Skeletal muscle satellite cell (primary cell): ENCODE results near the gene RALA.
"Not testable (repeated sequence)": the region's sequence is repeated elsewhere in the genome, so short reads cannot be mapped to it uniquely, and the experiment has no call there.

Experiments used
- H3K27me3 ChIP-seq: 2 replicates; pipeline ENCODE4 v1.7.0; 2013; ENCODE audit warnings: low read length; ENCODE audit not compliant: control insufficient read depth, insufficient read depth
- H3K36me3 ChIP-seq: 2 replicates; pipeline ENCODE4 v1.7.0; 2013; ENCODE audit warnings: mild to moderate bottlenecking, control low read depth, low read length; ENCODE audit not compliant: insufficient read depth
- H3K4me1 ChIP-seq: 2 replicates; pipeline ENCODE4 v1.7.0; 2013; ENCODE audit warnings: low read length; ENCODE audit not compliant: control insufficient read depth, insufficient read depth
- H3K4me2 ChIP-seq: 2 replicates; pipeline ENCODE4 v1.7.0; 2013; ENCODE audit warnings: mild to moderate bottlenecking, low read length
- H3K4me3 ChIP-seq: 2 replicates; pipeline ENCODE4 v1.7.0; 2013; ENCODE audit warnings: low read length
- H3K9ac ChIP-seq: 2 replicates; pipeline ENCODE4 v1.7.0; 2013; ENCODE audit warnings: mild to moderate bottlenecking, low read depth, low read length, moderate library complexity
- H3K9me3 ChIP-seq: replicated peaks from 2 replicates; pipeline ENCODE4 v1.7.0; 2013; ENCODE audit warnings: mild to moderate bottlenecking, control low read depth, low read length

Gene RALA

GRCh38 chr7:39744620-39745019 is 121.2 kb downstream of the RALA start:
- Histone ChIP-seq H3K4me1 (peaks cover 10% of the 10 kb centered on the region), H3K9me3 (no peaks in the 10 kb centered on the region), H3K4me2 (no peak overlapping the region), H3K4me3 (no peak overlapping the region), H3K9ac (no peak overlapping the region), H3K36me3 (peaks cover 3% of the 10 kb centered on the region), H3K27me3 (no peaks in the 10 kb centered on the region)

- Histone ChIP-seq H3K9ac (no peak overlapping the region), H3K9me3 (no peaks in the 10 kb centered on the region), H3K36me3 (peaks cover 3% of the 10 kb centered on the region), H3K27me3 (no peaks in the 10 kb centered on the region), H3K4me3 (no peak overlapping the region), H3K4me1 (peaks cover 11% of the 10 kb centered on the region), H3K4me2 (no peak overlapping the region)
Observed at GRCh38 chr7:39745320-39745719, 121.9 kb downstream of the RALA start.

- peaks cover 3% of the 10 kb centered on the region for H3K36me3 ChIP-seq
- peaks cover 11% of the 10 kb centered on the region for H3K4me1 ChIP-seq
- H3K4me3 ChIP-seq, result no peak overlapping the region
- no peak overlapping the region for H3K9ac ChIP-seq
- H3K27me3 ChIP-seq, result no peaks in the 10 kb centered on the region
- no peaks in the 10 kb centered on the region for H3K9me3 ChIP-seq
- no peak overlapping the region for H3K4me2 ChIP-seq
Observed at GRCh38 chr7:39746103-39746819, 122.9 kb downstream of the RALA start.

- Histone ChIP-seq H3K36me3 (no peaks in the 10 kb centered on the region), H3K4me1 (peaks cover 13% of the 10 kb centered on the region), H3K4me2 (no peak overlapping the region), H3K9ac (no peak overlapping the region), H3K9me3 (no peaks in the 10 kb centered on the region), H3K27me3 (no peaks in the 10 kb centered on the region), H3K4me3 (no peak overlapping the region)
Observed at GRCh38 chr7:39749177-39749576, 125.8 kb downstream of the RALA start.

- Histone ChIP-seq H3K9me3 (no peaks in the 10 kb centered on the region), H3K4me1 (peaks cover 17% of the 10 kb centered on the region), H3K4me3 (no peak overlapping the region), H3K4me2 (no peak overlapping the region), H3K9ac (no peak overlapping the region), H3K27me3 (no peaks in the 10 kb centered on the region), H3K36me3 (no peaks in the 10 kb centered on the region)
Observed at GRCh38 chr7:39749717-39750116, 126.3 kb downstream of the RALA start.

GRCh38 chr7:39750253-39751077 is 127.1 kb downstream of the RALA start:
- Histone ChIP-seq H3K9ac (no peak overlapping the region), H3K9me3 (no peaks in the 10 kb centered on the region), H3K4me2 (no peak overlapping the region), H3K4me3 (no peak overlapping the region), H3K4me1 (peaks cover 17% of the 10 kb centered on the region), H3K36me3 (no peaks in the 10 kb centered on the region), H3K27me3 (no peaks in the 10 kb centered on the region)

GRCh38 chr7:39753237-39753636 is 129.9 kb downstream of the RALA start:
- not testable (repeated sequence) for H3K4me3 ChIP-seq, H3K36me3 ChIP-seq, H3K27me3 ChIP-seq, H3K4me2 ChIP-seq, H3K9me3 ChIP-seq, H3K9ac ChIP-seq
- H3K4me1 ChIP-seq, result peaks cover 14% of the 10 kb centered on the region

- Histone ChIP-seq H3K4me2 (no peak overlapping the region), H3K9ac (no peak overlapping the region), H3K4me3 (no peak overlapping the region)
Observed at GRCh38 chr7:39753823-39754325, 130.5 kb downstream of the RALA start.

GRCh38 chr7:39754326-39755120 is 131.2 kb downstream of the RALA start:
- no peaks in the 10 kb centered on the region for H3K27me3 ChIP-seq
- H3K4me2 ChIP-seq, result peak overlapping the region; percentile 52
- H3K36me3 ChIP-seq, result no peaks in the 10 kb centered on the region
- H3K4me1 ChIP-seq, result peaks cover 7% of the 10 kb centered on the region
- H3K9me3 ChIP-seq, result no peaks in the 10 kb centered on the region
- H3K4me3 ChIP-seq, result no peak overlapping the region
- no peak overlapping the region for H3K9ac ChIP-seq

More at GRCh38 chr7:39753823-39754325, 130.5 kb downstream of the RALA start:
- Histone ChIP-seq H3K36me3 (no peaks in the 10 kb centered on the region), H3K4me1 (peaks cover 12% of the 10 kb centered on the region), H3K9me3 (no peaks in the 10 kb centered on the region), H3K27me3 (no peaks in the 10 kb centered on the region)

GRCh38 chr7:39757604-39758003 is 134.2 kb downstream of the RALA start:
- Histone ChIP-seq H3K4me2 (no peak overlapping the region), H3K9ac (no peak overlapping the region), H3K36me3 (no peaks in the 10 kb centered on the region), H3K4me1 (peaks cover 5% of the 10 kb centered on the region), H3K4me3 (no peak overlapping the region), H3K27me3 (no peaks in the 10 kb centered on the region), H3K9me3 (no peaks in the 10 kb centered on the region)
